Ishikawa (cell line): ENCODE data around the gene RFNG.

Source experiments
- CEBPB ChIP-seq: IDR thresholded peaks from 2 replicates; pipeline ENCODE4 v1.6.1; 2012
- CREB1 ChIP-seq: IDR thresholded peaks from 2 replicates; pipeline ENCODE4 v1.6.1; 2012; ENCODE audit warnings: low read depth
- EGR1 ChIP-seq: IDR thresholded peaks from 2 replicates; pipeline ENCODE4 v1.6.1; 2012
- EP300 ChIP-seq: IDR thresholded peaks from 2 replicates; pipeline ENCODE4 v1.6.1; 2012; ENCODE audit warnings: borderline replicate concordance
- FOXM1 ChIP-seq: IDR thresholded peaks from 2 replicates; pipeline ENCODE4 v1.6.1; 2012; ENCODE audit warnings: low read depth, borderline replicate concordance
- NFIC ChIP-seq: IDR thresholded peaks from 2 replicates; pipeline ENCODE4 v1.6.1; 2012
- RAD21 ChIP-seq: IDR thresholded peaks from 2 replicates; pipeline ENCODE4 v1.6.1; 2012; ENCODE audit warnings: low read depth
- TAF1 ChIP-seq: IDR thresholded peaks from 2 replicates; pipeline ENCODE4 v1.6.1; 2012; ENCODE audit warnings: low read depth, mild to moderate bottlenecking
- TCF12 ChIP-seq: IDR thresholded peaks from 2 replicates; pipeline ENCODE4 v1.6.1; 2012; ENCODE audit warnings: low read depth
- TEAD4 ChIP-seq: IDR thresholded peaks from 2 replicates; pipeline ENCODE4 v1.6.1; 2012
- YY1 ChIP-seq: IDR thresholded peaks from 2 replicates; pipeline ENCODE4 v1.6.1; 2012; ENCODE audit warnings: low read depth
- ZBTB7A ChIP-seq: IDR thresholded peaks from 2 replicates; pipeline ENCODE4 v1.6.1; 2012; ENCODE audit warnings: low read depth
- TF ChIP-seq, protein P1 (sequence below): IDR thresholded peaks from 2 replicates; pipeline ENCODE4 v1.6.1; 2012
- TF ChIP-seq, protein P2 (sequence below): IDR thresholded peaks from 2 replicates; pipeline ENCODE4 v1.6.1; 2012; ENCODE audit warnings: low read depth, mild to moderate bottlenecking
- TF ChIP-seq, protein P3 (sequence below): IDR thresholded peaks from 2 replicates; pipeline ENCODE4 v1.6.1; 2012

Gene RFNG

DNA sequence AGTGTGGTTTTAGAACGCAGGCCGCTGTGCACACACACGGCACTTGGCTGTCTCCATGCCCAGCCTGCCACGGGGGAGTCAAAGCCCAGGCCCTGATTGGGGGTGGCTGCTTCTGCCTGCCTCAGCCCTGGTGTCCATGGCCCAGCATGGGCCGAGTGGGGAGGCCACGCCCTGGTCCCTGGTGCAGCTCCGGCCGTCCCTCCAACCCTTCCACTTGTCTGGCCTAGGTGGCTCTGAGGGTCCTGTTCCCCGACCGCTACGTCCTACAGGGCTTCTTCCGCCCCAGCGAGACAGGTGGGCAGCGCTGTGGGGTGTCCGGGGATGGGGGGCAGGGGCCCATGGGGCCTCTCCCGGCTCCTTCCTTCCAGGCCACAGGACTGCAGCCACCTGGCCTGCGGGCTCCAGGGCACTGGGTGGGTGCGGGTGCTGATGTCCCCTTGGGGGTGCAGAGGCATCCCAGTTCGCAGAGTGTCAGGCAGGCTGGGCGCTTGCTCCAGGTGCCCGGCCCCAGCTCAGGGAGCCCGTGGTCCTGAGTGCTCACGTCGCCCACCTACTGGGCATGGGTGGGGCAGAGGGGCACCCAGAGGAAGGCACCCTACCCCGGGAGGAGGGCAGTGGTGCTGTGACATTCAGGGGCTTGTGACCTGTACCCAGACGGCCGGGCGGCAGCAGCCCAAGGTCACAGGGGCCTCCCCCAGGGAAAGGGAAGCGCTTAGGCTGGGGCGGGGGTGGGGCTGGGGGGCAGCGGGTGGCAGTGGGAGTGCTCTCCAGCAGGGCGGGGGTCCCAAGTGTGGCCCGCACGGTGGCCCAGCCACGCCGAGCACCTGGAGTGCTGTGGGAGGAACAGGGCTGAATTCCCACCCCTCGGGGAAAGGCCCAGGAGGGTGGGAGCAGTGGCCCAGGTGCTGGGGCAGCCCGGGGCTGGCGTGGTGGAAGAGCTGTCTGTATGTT, 40.8 kb downstream of the RFNG start:
- no peak for TF ChIP-seq TEAD4
- TF ChIP-seq ZBTB7A, result no peak
- no peak for TF ChIP-seq TAF1
- no peak for TF ChIP-seq EP300
- TF ChIP-seq, protein P1, sequence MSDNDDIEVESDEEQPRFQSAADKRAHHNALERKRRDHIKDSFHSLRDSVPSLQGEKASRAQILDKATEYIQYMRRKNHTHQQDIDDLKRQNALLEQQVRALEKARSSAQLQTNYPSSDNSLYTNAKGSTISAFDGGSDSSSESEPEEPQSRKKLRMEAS, result no peak
- TF ChIP-seq, protein P2, sequence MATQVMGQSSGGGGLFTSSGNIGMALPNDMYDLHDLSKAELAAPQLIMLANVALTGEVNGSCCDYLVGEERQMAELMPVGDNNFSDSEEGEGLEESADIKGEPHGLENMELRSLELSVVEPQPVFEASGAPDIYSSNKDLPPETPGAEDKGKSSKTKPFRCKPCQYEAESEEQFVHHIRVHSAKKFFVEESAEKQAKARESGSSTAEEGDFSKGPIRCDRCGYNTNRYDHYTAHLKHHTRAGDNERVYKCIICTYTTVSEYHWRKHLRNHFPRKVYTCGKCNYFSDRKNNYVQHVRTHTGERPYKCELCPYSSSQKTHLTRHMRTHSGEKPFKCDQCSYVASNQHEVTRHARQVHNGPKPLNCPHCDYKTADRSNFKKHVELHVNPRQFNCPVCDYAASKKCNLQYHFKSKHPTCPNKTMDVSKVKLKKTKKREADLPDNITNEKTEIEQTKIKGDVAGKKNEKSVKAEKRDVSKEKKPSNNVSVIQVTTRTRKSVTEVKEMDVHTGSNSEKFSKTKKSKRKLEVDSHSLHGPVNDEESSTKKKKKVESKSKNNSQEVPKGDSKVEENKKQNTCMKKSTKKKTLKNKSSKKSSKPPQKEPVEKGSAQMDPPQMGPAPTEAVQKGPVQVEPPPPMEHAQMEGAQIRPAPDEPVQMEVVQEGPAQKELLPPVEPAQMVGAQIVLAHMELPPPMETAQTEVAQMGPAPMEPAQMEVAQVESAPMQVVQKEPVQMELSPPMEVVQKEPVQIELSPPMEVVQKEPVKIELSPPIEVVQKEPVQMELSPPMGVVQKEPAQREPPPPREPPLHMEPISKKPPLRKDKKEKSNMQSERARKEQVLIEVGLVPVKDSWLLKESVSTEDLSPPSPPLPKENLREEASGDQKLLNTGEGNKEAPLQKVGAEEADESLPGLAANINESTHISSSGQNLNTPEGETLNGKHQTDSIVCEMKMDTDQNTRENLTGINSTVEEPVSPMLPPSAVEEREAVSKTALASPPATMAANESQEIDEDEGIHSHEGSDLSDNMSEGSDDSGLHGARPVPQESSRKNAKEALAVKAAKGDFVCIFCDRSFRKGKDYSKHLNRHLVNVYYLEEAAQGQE, result no peak
- TF ChIP-seq TCF12, result no peak
- no peak for TF ChIP-seq CEBPB
- no peak for TF ChIP-seq NFIC
- no peak for TF ChIP-seq YY1
- no peak for TF ChIP-seq CREB1
- TF ChIP-seq, protein P3, sequence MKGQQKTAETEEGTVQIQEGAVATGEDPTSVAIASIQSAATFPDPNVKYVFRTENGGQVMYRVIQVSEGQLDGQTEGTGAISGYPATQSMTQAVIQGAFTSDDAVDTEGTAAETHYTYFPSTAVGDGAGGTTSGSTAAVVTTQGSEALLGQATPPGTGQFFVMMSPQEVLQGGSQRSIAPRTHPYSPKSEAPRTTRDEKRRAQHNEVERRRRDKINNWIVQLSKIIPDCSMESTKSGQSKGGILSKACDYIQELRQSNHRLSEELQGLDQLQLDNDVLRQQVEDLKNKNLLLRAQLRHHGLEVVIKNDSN, result no peak
- TF ChIP-seq FOXM1, result no peak
- TF ChIP-seq RAD21, result no peak
- TF ChIP-seq EGR1, result no peak

DNA sequence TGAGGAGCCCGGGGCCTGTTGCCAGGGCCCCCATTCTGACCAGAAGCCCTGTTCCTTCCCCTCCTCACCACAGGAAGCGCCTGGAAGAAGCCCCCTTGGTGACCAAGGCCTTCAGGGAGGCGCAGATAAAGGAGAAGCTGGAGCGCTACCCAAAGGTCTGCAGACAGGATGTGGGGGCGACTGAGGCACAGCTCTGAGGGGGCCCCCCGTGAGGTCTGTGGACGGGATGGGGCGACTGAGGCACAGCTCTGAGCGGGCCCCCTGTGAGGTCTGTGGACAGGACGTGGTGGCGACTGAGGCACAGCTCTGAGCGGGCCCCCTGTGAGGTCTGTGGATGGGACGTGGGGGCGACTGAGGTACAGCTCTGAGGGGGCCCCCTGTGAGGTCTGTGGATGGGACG, 42.2 kb downstream of the RFNG start:
- no peak for TF ChIP-seq EGR1

DNA sequence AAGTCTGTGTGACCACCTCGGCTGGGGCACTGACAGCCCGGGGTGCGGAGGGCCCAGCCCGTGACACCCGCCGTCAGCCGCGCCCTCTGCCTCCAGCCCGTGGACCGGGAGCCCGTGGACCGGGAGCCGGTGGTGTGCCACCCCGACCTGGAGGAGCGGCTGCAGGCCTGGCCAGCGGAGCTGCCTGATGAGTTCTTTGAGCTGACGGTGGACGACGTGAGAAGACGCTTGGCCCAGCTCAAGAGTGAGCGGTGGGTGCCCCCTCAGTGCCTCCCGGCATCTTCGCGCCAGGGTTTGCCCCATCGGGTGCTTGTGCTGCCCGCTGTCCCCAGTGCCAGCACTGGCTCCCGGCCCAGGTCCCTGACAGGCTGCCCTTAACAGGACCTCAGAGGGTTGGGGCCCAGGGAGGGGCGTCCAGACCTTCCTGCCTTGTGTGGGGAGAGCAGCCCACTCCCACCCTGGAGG, 42.6 kb downstream of the RFNG start:
- no peak for TF ChIP-seq YY1
- TF ChIP-seq CEBPB, result no peak
- TF ChIP-seq CREB1, result no peak
- TF ChIP-seq, protein P2, result no peak
- no peak for TF ChIP-seq EP300
- TF ChIP-seq TEAD4, result no peak
- TF ChIP-seq, protein P1, result no peak
- no peak for TF ChIP-seq NFIC
- no peak for TF ChIP-seq TCF12
- no peak for TF ChIP-seq FOXM1
- no peak for TF ChIP-seq TAF1
- TF ChIP-seq, protein P3, result no peak
- no peak for TF ChIP-seq ZBTB7A

DNA sequence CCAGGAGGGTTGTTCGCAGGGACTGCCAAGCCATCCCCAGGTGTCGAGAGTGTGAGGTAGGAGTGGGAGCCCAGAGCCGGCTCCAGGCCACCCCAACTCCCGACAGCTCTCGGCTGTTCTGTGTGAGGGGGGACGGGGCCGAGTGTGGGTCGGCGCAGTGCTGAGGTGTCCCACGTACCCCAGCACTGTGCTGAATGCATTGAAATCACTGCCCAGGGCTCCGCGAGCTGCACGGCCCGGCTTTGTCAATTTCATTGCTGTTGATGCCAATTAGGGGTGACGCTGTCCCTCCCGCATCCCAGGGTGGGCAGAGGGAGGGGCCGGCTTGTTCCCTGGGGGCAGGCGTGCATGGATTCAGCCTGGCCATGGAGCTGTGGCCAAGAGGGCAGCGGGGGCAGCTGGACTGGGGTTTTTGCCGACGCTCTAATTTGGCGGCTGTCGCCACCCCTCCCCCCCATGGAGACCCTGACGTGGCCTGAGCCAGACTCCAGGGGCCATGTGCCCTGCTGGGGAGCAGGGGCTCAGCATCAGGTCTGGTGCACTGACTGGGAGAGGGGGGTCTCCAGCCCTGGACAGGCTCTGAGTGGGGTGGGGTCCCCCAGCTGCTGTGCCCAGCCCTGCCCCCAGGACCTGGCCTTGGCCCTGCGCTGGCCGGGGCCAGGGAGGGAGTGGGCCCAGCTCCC, 43.2 kb downstream of the RFNG start:
- TF ChIP-seq CREB1 (no peak), EP300 (no peak), CEBPB (no peak), TEAD4 (no peak), YY1 (no peak), TAF1 (no peak), RAD21 (no peak), EGR1 (no peak), TCF12 (no peak), FOXM1 (no peak), ZBTB7A (no peak)
- TF ChIP-seq, protein P3, result no peak
- TF ChIP-seq, protein P1, result no peak
- TF ChIP-seq, protein P2, result no peak
